Fibroblast of skin of left quadriceps (primary cell): ENCODE measurements around the gene PLEKHG5.

Experiments
- DNase-seq, 2 experiments: peaks; one replicate each; pipeline ENCODE4 v3.0.0-alpha.2; 2013; ENCODE audit warnings: low read depth in 2 of 2

The PLEKHG5 gene

GRCh38 chr1:6510493-6510892 is 19.0 kb upstream of the PLEKHG5 start:
- no peak for DNase-seq

- DNase-seq: no peak
These were observed 18.4 kb upstream of the PLEKHG5 start for GRCh38 chr1:6509919-6510291.

- no peak for DNase-seq
These were observed 17.9 kb upstream of the PLEKHG5 start for GRCh38 chr1:6509220-6509918.

GRCh38 chr1:6508816-6509189 is 17.3 kb upstream of the PLEKHG5 start:
- DNase-seq: no peak

GRCh38 chr1:6508154-6508815 is 16.8 kb upstream of the PLEKHG5 start:
- no peak for DNase-seq

- DNase-seq: no peak
These were observed 16.0 kb upstream of the PLEKHG5 start for GRCh38 chr1:6507461-6507911.

- no peak for DNase-seq
These were observed 15.6 kb upstream of the PLEKHG5 start for GRCh38 chr1:6507037-6507428.

GRCh38 chr1:6506210-6507036 is 15.0 kb upstream of the PLEKHG5 start:
- no peak for DNase-seq

GRCh38 chr1:6505367-6506209 is 14.1 kb upstream of the PLEKHG5 start:
- no peak for DNase-seq

- DNase-seq: no peak
These were observed 13.4 kb upstream of the PLEKHG5 start for GRCh38 chr1:6504887-6505286.

GRCh38 chr1:6503884-6504602 is 12.6 kb upstream of the PLEKHG5 start:
- DNase-seq: no peak

- no peak for DNase-seq
These were observed 10.8 kb upstream of the PLEKHG5 start for GRCh38 chr1:6502000-6502891.

GRCh38 chr1:6501279-6501813 is 9.9 kb upstream of the PLEKHG5 start:
- DNase-seq: no peak

- no peak for DNase-seq
These were observed 9.2 kb upstream of the PLEKHG5 start for GRCh38 chr1:6500544-6501278.

GRCh38 chr1:6499296-6499695 is 7.8 kb upstream of the PLEKHG5 start:
- DNase-seq: no peak

GRCh38 chr1:6498576-6499111 is 7.2 kb upstream of the PLEKHG5 start:
- DNase-seq: no peak

GRCh38 chr1:6497867-6498575 is 6.6 kb upstream of the PLEKHG5 start:
- DNase-seq: no peak

GRCh38 chr1:6497215-6497866 is 5.9 kb upstream of the PLEKHG5 start:
- DNase-seq: no peak
